GM23338 (cell line): Measurements from ENCODE around the gene REX1BD.

Source experiments
- CTCF ChIP-seq, 2 experiments: fragments of 200-600 bp in 1 of 2; sonication (generic) in 1 of 2; conservative IDR thresholded peaks; 2 replicates each; pipeline versions ENCODE4 v1.5.1 to v1.6.1; 2016 to 2017; ENCODE audit warnings: antibody characterized with exemption in 2 of 2, low read depth in 2 of 2, mild to moderate bottlenecking in 2 of 2, moderate library complexity in 1 of 2
- POLR2AphosphoS5 ChIP-seq: IDR thresholded peaks from 2 replicates; pipeline ENCODE4 v1.6.1; 2016; ENCODE audit warnings: antibody characterized with exemption, low read depth
- REST ChIP-seq: IDR thresholded peaks from one replicate; pipeline ENCODE4 v1.6.1; 2018; ENCODE audit warnings: antibody characterized with exemption; ENCODE audit not compliant: unreplicated experiment

- TF ChIP-seq CTCF (conservative IDR thresholded peaks at IDR 0.05; ENCODE audit: low read depth in 2 of 2) (no peak), REST (no peak), POLR2AphosphoS5 (peak; percentile 67)
Observed at GRCh38 chr19:18636969-18637629, 48.5 kb downstream of the REX1BD start, which contains the start of gene KLHL26.
